GM21786 (cell line): Measurements from ENCODE around the gene IL32.
"Not testable (repeated sequence)": the region's sequence is repeated elsewhere in the genome, so short reads cannot be mapped to it uniquely, and the experiment has no call there.

Experiments
- ATAC-seq: cut with Tn5 transposase; IDR thresholded peaks from one replicate; pipeline ENCODE4 v1.9.1; 2021; ENCODE audit not compliant: unreplicated experiment

IL32 gene

DNA sequence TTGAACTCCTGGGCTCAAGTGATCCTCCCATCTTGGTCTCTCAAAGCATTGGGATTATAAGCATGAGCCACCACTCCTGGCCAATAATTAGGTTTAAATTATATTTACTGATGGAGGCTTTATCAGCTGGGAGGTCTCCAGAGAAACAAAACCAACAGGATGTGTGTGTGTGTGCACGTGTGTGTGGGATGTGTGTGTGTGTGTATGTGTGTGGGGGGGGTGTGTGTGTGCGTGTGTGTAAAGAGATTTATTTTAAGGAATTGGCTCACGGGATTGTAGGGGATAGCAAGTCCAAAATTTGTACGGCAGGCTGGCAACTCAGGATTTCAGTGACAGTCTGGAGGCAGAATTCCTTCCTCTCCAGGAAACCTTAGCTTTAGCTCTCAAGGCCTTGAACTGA is 14.4 kb upstream of the IL32 start:
- ATAC-seq: no peak

DNA sequence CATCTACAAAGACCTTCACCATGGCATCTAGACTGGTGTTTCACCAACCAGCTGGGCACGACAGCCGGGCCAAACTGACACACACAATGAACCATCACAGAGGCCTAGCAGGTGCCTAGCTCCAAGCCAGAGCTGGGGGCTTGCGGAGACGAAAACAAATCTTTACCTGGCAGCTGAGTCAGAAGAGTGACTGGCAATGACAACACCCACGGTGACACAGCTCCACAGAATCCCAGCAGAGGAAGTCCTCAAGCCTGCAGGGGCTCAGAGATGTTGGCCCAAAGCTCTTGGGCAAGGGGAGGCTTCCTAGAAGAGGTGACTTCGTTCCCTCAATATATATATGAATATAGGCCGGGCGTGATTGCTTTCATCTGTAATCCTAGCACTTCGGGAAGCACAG is 13.9 kb upstream of the IL32 start:
- ATAC-seq: no peak

DNA sequence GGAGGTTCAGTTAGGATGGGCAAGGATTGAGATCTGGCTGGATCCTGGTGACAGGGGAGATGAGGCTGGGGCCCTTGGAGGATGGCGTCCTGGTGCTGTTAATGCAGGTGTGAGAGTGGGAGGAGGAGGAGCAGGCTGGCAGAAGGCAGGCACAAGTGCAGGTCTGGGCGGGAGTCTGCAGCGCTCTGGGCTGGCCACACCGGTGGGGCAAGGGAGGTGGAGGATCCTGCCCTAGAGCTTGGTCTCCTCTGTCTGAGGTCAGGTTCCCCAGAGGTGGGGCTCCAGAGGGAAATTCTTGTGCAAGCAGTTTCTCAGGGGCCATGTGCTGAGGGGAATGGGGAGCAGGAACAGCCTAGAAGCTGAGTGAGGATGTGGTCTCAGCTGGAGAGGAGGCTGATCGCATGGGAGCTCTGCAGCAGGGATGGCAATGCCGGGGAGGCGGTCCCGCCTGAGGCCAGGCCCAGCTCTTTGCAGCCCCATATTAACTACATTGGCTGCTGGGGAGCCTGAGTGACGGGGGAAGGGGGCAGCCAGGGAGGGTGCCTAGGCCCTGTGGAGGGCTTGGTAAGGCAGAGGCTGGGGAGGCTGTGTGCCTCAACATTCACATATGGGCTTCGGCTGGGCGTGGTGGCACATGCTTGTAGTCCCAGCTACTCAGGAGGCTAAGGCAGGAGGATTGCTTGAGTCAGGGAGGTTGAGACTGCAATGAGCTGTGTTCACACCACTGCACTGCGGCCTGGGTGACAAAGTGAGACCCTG is 12.7 kb upstream of the IL32 start:
- not testable (repeated sequence) for ATAC-seq

DNA sequence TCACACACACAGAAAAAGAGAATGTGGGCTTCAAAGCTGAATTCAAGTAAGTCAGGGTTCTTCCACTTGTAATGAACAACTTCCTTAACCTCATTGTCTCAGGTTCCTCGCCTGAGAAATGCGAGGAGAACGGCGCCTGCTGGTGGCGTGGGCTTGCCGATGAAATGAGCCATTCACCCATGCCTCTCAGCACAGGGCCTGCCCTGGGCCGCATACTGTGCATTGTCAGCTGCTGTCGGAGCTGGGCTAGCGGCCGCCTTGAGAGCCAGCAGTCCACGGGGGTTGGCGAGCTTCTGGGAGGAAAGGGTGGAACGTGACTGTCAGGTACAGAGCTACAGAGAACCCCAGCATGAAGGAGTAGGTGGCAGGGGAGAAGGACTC is 12.1 kb upstream of the IL32 start:
- ATAC-seq: not testable (repeated sequence)

- no peak for ATAC-seq
These were observed 10.3 kb upstream of the IL32 start for GRCh38 chr16:3054965-3055733.

- not testable (repeated sequence) for ATAC-seq
These were observed 9.7 kb upstream of the IL32 start for GRCh38 chr16:3055734-3056115.

DNA sequence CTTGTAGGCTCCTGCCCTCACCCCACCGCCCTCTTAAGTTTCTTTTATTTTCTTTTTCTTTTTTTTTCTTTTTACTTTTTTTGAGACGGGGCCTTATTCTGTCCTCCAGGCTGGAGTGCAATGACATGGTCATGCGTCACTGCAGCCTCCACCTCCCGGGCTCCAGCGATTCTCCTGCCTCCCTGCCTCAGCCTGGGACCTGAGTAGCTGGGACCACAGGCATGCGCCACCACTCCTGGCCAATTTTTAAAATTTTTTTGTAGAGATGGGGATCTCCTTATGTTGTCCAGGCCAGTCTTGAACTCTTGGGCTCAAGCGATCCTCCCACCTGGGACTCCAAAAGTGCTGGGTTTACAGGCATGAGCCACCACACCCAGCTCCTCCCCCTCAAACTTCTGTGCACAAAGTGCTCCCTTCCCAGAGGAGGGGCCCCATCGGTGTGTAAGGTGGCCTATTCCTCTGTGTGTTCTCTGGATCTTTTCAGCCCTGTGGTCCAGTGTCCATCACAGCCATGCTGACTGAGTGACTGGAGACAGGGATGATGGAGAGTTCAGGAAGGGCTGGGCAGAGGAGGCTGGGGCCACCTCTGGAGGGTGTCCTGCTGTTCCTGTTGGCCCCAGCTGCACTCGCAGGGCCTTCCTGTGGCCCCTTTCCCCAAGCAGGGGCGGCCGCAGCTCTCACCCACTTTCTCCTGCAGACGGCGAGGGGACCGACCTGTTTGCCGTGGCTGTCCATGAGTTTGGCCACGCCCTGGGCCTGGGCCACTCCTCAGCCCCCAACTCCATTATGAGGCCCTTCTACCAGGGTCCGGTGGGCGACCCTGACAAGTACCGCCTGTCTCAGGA is 8.9 kb upstream of the IL32 start:
- ATAC-seq: no peak

GRCh38 chr16:3057181-3058138 is 8.0 kb upstream of the IL32 start:
- ATAC-seq: no peak

DNA sequence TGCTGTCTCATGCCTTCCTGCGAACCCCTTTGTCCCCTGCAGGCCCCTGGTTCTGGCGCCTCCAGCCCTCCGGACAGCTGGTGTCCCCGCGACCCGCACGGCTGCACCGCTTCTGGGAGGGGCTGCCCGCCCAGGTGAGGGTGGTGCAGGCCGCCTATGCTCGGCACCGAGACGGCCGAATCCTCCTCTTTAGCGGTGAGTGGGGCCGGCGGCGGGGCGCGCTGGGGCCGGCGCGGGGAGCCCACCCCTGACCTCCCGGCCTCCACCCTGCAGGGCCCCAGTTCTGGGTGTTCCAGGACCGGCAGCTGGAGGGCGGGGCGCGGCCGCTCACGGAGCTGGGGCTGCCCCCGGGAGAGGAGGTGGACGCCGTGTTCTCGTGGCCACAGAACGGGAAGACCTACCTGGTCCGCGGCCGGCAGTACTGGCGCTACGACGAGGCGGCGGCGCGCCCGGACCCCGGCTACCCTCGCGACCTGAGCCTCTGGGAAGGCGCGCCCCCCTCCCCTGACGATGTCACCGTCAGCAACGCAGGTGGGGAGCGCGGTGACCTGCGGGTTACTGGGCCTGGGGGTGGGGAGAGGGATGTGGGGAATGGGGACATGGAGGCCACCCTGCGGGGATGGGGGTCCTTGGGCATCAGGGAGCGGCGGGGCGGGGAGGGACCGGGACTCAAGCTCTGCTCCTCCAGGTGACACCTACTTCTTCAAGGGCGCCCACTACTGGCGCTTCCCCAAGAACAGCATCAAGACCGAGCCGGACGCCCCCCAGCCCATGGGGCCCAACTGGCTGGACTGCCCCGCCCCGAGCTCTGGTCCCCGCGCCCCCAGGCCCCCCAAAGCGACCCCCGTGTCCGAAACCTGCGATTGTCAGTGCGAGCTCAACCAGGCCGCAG is 7.1 kb upstream of the IL32 start:
- ATAC-seq: peak; percentile 30

DNA sequence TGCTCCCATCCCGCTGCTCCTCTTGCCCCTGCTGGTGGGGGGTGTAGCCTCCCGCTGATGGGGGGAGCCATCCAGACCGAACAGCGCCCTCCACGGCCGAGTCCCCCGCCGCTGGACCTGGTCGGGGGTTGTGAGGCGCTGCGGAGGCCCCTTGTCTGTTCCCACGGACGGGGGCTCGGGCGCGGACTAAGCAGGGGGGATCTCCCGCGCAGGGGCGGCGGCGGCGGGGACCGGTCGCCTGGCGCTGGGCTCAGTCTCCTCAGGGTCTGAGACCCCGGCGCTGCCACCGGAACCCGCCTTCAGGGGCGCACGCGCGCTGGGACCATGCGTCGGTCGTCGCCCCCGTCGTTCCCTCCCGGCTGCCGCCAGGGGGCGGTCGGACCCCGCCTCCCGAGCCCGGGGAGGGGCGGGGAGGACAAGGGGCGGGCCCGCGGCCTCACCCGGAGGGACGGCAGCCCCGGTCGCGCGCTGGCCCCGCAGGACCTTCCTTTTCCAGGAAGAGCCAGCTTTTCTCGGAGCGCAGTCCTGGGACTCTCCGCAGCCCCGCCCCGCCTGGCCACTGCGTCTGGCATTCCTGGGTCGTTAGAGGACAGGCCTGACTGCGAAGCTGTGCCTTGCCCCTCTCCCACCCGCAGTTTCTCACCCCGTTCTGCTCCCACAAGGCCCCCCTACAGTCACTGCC is 6.3 kb upstream of the IL32 start:
- ATAC-seq: peak; percentile 68

DNA sequence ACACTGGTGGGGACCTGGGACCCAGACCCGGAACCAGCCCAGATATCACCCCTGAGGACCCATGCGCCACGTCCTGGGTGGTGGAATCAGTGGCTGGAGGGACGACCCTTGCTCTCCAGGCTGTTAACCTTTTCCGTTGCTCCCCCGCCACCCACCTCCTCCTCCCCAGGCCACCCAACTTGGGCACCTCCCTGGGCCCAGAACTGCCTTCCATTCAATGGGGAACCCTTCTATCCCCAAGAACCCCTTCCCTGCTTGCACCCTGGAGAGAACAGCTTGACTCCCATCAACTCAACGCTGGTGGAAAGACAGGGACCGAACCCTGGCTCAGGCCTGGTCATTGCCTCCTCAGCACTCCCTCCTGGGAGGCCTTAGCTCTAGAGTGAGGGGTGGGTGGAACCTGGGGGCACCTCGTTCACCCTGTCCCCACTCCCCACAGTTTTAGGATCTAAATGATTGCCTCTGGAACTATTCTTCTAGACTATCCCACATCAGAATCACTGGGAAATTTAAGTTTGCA is 5.7 kb upstream of the IL32 start:
- no peak for ATAC-seq

- no peak for ATAC-seq
These were observed 4.9 kb upstream of the IL32 start for GRCh38 chr16:3060339-3061127.

- no peak for ATAC-seq
These were observed 2.9 kb upstream of the IL32 start for GRCh38 chr16:3062553-3062952.

- no peak for ATAC-seq
These were observed 1.6 kb upstream of the IL32 start for GRCh38 chr16:3063625-3064386.

GRCh38 chr16:3065742-3066439 is 451 bp downstream of the IL32 start:
- ATAC-seq: no peak

DNA sequence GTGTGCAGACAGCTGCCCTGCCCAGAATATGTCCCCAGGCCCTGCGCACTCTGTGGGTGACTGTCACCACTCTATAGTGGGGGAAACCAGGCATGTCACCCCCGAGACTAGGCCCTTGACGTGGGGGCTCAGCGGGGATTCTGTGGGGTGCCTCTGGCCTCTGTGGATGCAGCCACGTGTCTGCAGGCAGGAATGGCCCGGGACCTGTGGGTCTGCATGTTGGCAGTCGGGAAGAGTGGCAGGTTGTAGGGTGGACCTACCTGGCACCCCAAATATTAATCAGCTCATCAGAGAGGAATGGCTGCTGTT is 954 bp downstream of the IL32 start:
- ATAC-seq: no peak

DNA sequence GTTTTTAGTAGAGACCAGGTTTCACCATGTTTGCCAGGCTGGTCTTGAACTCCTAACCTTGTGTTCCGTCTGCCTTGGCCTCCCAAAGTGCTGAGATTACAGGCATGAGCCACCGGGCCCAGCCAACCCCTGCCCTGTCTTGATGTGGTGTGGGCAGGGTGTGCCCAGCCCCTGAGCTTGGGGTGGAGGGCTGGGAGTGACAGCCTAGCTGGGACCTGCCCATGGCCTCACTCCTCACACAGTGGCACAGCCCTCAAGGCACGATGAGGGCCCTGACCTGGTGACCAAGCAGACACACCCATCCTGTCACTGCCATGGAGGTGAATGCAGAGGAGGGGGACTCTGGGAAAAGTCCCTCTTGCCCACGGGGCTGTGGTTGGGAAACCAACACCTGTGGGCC is 3.0 kb downstream of the IL32 start:
- no peak for ATAC-seq
